GM21717 (cell line): ENCODE results near the gene SSR4.

Experiments
- ATAC-seq: cut with Tn5 transposase; IDR thresholded peaks from one replicate; pipeline ENCODE4 v1.9.1; 2021; ENCODE audit warnings: mild to moderate bottlenecking, moderate library complexity; ENCODE audit not compliant: unreplicated experiment

The SSR4 gene

DNA sequence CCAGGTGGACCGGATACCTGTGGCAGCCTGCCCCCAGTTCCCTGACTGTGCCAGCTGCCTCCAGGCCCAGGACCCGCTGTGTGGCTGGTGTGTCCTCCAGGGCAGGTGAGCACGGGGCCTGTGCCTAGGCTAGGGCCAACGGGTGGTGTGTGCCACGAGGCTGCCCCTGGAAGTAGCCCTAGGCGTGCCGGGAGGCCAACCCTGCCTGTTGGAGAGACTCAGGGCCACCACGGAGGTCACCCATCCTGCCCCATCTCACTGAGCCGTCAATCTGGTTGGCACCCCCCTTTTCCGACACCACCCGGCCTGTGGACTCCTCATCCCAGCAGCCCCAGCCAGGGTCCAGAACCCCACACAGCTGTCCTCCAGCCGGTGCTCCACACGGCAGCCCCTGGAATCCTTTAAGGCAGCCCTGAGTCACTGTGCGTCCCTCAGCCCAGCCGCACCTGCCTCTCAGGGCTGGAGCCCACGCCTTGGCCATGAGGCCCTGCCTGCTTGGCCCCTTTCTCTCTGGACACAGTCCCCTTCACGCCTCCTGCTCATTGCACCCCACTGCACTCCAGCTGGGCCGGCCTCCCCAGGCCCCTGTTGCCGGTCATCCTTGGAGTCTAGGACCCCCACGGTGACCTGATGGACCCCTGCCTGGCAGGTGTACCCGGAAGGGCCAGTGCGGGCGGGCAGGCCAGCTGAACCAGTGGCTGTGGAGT, 25.2 kb upstream of the SSR4 start:
- ATAC-seq, result no peak

GRCh38 chrX:153769865-153770600, 24.4 kb upstream of the SSR4 start:
- no peak for ATAC-seq

DNA sequence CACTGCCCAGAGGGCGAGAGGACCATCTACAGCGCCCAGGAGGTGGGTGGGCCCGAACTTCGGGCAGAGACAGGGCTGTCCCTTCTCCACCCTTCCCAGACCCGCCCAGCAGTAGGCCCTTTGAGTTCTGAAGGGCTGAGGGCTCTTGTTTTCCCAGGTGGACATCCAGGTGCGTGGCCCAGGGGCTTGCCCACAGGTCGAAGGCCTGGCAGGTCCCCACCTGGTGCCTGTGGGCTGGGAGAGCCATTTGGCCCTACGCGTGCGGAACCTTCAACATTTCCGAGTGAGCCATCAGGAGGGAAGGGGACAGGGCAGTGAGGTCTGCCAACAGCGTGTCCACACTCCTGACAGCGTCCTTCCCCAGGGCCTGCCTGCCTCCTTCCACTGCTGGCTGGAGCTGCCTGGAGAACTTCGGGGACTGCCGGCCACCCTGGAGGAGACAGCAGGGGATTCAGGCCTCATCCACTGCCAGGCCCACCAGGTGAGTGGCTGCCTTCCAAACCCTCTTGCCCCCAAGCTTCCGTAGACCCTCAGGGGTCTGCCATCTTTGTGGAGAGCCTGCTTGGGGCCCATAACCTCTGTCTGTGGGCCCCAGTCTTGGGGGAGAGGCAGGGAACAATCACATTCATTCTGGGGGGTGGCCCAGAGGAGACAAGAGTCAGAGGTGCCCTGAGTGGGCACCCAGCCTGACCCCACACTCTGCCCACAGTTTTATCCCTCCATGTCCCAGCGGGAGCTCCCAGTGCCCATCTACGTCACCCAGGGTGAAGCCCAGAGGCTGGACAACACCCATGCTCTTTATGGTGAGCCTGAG, 23.7 kb upstream of the SSR4 start:
- no peak for ATAC-seq

DNA sequence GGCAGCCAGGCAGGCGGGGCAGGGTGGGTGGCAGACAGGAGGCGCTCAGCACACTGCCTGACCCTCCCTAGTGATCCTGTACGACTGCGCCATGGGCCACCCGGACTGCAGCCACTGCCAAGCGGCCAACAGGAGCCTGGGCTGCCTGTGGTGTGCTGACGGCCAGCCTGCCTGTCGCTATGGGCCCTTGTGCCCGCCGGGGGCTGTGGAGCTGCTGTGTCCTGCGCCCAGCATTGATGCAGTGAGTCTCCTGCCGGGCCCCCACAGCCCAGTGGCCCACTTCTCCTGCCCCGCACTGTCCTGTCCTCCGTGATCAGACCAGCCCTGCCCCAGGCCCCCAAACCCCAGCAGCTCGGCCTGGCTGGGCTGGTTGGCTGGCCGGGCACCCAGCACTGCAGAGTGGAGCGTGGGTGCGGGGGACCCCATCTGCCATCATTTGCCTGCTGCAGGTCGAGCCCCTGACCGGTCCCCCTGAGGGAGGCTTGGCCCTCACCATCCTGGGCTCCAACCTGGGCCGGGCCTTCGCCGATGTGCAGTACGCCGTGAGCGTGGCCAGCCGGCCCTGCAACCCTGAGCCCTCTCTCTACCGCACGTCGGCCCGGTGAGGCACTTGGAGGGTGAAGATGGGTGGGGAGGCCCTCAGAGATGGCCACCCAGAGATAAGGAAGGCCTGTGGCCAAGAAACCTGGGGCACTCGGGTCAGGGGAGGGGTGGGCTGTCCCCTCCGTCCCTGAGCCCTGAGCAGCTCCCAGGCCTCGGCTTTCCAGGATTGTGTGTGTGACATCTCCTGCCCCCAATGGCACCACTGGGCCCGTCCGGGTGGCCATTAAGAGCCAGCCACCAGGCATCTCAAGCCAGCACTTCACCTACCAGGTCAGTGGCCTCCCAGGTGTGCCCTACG, 22.8 kb upstream of the SSR4 start:
- ATAC-seq, result no peak

- no peak for ATAC-seq
Measured at GRCh38 chrX:153772316-153773217, 21.9 kb upstream of the SSR4 start.

DNA sequence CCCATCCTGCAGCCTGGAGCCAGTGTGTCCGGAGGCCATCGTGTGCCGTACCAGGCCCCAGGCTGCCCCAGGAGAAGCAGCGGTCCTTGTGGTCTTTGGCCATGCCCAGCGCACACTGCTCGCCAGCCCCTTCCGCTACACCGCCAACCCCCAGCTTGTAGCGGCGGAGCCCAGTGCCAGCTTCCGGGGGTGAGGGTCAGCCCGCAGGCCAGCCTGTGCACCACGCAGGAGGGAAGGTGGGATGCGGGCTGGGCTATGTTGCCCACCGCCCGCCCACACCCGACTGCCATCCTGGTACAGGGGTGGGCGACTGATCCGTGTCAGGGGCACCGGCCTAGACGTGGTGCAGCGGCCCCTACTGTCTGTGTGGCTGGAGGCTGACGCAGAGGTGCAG, 21.3 kb upstream of the SSR4 start:
- no peak for ATAC-seq

DNA sequence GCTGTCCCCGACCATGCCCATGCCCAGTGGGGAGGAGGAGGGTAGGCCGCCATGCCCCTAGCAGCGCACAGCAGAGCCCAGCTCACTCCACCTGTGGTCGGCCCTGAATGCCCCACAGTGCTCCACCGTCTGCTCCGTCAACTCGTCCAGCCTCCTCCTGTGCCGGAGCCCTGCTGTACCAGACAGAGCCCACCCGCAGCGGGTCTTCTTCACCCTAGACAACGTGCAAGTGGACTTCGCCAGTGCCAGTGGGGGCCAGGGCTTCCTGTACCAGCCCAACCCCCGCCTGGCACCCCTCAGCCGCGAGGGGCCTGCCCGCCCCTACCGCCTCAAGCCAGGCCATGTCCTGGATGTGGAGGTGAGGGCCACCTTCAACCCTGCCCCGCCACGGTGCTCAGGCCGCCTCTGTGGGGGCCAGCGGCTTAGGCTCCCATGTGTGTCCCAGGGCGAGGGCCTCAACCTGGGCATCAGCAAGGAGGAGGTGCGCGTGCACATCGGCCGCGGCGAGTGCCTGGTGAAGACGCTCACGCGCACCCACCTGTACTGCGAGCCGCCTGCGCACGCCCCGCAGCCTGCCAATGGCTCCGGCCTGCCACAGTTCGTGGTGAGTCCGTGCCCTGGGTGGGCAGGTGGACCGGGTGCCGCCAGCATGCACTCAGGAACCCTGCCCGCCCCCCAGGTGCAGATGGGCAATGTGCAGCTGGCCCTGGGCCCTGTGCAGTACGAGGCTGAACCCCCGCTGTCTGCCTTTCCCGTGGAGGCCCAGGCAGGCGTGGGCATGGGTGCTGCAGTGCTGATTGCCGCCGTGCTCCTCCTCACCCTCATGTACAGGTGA, 20.5 kb upstream of the SSR4 start:
- no peak for ATAC-seq

DNA sequence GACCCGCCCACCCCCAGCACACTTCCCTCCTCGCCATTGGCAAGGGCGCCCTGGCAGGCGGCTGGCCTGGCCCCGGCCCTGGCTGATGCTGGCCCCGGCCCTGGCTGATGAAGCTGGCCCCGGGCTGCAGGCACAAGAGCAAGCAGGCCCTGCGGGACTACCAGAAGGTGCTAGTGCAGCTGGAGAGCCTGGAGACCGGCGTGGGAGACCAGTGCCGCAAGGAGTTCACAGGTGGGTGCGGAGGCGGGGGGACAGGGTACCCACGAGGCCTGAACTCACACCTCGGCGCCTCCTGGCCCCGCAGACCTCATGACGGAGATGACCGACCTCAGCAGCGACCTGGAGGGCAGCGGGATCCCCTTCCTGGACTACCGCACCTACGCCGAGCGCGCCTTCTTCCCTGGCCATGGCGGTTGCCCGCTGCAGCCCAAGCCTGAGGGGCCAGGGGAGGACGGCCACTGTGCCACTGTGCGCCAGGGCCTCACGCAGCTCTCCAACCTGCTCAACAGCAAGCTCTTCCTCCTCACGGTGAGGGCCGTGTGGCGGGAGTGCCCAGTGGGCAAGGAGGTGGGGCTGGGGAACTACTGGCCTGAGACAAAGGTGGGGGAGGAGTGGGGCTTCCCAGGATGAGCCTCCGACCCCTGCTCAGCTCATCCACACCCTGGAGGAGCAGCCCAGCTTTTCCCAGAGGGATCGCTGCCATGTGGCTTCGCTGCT, 19.7 kb upstream of the SSR4 start:
- no peak for ATAC-seq

DNA sequence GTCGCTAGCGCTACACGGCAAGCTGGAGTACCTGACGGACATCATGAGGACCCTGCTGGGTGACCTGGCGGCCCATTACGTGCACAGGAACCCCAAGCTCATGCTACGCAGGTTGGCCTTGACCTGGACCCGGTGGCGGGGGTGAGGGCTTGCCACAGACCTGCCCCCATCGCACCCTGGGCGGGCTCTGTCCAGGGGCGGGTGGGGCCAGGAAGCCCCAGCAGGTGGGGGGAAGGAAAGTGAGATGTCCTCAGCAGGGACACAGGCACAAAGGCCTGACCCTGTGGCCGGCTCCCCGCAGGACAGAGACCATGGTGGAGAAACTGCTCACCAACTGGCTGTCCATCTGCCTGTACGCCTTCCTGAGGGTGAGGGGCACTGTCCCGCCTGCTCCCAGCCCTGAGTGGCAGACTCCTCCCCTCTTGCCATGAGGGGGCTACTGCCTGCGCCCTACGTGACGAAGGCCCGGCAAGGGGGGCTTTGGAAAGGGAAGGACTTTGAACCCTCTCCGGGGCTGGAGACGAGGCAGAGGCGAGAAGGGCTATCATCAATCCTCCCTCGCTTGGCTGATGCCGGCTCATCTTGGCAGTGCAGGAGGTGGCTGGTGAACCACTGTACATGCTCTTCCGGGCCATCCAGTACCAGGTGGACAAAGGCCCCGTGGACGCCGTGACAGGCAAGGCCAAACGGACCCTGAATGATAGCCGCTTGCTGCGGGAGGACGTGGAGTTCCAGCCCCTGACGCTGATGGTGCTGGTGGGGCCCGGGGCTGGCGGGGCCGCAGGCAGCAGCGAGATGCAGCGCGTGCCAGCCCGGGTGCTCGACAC, 19.0 kb upstream of the SSR4 start:
- ATAC-seq, result no peak

- ATAC-seq, result no peak
Measured at GRCh38 chrX:153776120-153776599, 18.3 kb upstream of the SSR4 start.

- no peak for ATAC-seq
Measured at GRCh38 chrX:153776611-153777045, 17.8 kb upstream of the SSR4 start.

DNA sequence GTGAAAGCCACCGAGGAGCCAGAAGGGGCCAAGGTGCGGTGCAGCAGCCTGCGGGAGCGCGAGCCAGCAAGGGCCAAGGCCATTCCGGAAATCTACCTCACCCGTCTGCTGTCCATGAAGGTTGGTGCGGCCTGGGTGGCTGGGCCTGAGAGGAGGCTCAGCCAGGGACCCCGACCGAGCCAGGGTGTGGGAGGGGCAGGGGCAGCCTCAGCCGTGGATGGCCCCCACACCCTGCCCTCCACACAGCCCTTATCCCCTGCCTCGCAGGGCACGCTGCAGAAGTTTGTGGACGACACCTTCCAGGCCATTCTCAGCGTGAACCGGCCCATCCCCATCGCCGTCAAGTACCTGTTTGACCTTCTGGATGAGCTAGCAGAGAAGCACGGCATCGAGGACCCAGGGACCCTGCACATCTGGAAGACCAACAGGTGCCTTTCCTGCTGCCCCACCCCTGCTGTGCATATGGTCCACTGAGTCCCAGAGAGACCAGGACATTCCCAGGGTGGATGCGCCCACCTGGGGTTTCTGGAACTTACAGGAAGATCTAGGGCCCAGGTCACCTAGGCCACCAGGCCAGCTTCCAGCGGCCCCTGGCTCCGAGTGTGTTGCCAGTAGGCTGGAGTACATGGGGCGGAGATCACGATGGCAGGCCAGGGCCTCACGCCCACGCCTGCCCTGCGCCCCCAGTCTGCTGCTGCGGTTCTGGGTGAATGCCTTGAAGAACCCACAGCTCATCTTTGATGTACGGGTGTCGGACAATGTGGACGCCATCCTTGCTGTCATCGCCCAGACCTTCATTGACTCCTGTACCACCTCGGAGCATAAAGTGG, 17.0 kb upstream of the SSR4 start:
- ATAC-seq, result no peak

DNA sequence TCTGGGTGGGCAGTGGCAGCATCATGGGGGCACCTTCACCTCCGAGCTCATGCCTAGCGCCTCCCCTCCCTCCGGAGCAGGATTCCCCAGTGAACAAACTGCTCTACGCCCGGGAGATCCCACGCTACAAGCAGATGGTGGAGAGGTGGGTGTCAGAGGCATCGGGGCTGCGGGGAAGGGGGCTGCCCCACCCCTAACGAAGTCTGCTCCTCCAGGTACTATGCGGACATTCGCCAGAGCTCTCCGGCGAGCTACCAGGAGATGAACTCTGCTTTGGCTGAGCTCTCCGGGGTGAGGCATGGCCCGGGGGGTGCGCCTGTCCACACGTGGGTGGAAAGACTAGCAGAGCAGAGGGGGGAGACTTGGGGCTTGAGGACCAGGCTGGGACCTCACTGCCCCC, 16.3 kb upstream of the SSR4 start:
- no peak for ATAC-seq

DNA sequence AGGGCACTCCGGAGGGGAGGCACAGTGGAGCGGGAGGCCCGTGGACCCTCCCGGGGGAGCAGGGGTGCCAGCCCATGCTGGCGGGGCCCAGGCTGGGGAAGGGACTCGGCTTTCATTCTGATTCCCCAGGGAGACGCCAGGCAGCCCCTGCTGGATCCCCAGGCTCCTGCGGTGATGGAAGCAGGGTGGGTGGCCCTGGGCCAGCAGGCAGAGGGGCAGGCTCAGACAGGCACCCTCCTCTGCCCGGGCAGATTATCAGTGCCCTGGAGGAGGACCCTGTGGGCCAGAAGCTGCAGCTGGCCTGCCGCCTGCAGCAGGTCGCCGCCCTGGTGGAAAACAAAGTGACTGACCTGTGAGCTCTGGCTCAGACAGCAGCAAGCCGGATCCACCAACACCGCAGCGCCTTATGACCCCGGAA, 15.8 kb upstream of the SSR4 start:
- ATAC-seq, result no peak

DNA sequence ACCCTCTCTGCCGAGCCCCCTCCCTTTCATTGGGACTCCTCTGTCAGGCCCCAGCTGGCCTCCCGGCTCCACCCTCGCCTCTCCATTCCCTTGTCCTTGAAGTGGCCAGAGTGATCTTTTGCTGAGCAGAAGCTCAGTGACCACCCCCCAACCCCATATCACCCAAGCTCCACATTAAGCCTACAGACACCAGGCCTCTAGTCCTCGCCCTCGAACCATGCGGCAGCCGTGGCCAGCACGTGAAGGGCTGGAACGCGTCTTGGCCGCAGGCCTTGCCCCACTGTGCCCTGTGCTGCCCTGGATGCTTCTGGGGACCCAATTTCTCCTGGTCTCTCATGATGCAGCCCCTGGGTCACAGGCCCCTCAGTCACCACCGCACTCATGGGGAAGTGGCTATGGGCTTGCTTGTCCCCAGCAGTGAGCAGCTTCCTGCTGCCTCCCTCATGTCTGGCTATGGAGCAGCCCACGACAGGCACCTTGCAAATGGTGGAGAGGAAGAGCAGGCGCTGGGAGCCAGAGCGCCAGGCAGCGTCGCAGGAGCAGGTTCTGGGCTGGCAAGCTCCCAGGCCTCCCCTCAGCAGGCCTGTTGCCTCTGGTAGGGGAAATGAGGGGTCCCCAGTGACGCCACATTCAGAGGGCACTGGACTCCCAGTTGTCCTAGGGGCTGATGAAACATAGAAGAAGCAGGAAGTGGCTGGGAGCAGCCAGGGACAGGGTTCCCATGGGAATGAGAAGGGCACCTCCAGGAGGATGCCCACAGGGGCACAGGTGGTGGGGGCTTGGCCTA, 14.4 kb upstream of the SSR4 start:
- ATAC-seq, result no peak
